CD4-positive, alpha-beta memory T cell (primary cell): ENCODE data around the gene DNAJB12. TPM values are rescaled to one million over a fixed set of nuclear protein-coding genes. Genes with fewer than 3 reads are reported as not detected.

Experiments
- CTCF ChIA-PET: fragments of 350-600 bp; sonication (Branson Sonifier 250); formaldehyde crosslinking; loops from one replicate; lab custom pipeline; 2021; ENCODE audit warnings: inconsistent platforms; ENCODE audit not compliant: partially characterized antibody; lab: Charles Lee
- POLR2A ChIA-PET: fragments of 350-600 bp; sonication (Branson Sonifier 250); formaldehyde crosslinking; loops from one replicate; lab custom pipeline; 2021; ENCODE audit not compliant: partially characterized antibody; lab: Charles Lee
- DNase-seq, 5 donors: peaks; one replicate each; pipeline versions ENCODE4 v3.0.0 to v3.0.0-alpha.2; 2020 to 2022; ENCODE audit warnings: mixed read lengths in 1 of 5
- H3K27ac ChIP-seq: one replicate; pipeline ENCODE4 v1.7.0; 2013; ENCODE audit warnings: low read depth, low read length
- H3K27me3 ChIP-seq: 2 replicates; pipeline ENCODE4 v1.7.0; 2013; ENCODE audit warnings: mild to moderate bottlenecking, low read length, moderate library complexity; ENCODE audit not compliant: insufficient read depth
- H3K36me3 ChIP-seq: 2 replicates; pipeline ENCODE4 v1.7.0; 2013; ENCODE audit warnings: mild to moderate bottlenecking, low read length, moderate library complexity; ENCODE audit not compliant: insufficient read depth
- H3K4me1 ChIP-seq: 2 replicates; pipeline ENCODE4 v1.7.0; 2013; ENCODE audit warnings: mild to moderate bottlenecking, low read length, moderate library complexity; ENCODE audit not compliant: insufficient read depth
- H3K4me3 ChIP-seq, 2 donors: one replicate each; pipeline ENCODE4 v1.7.0; 2013; ENCODE audit warnings: low read length in 2 of 2, mild to moderate bottlenecking in 1 of 2
- H3K9me3 ChIP-seq, 2 donors: one replicate each; pipeline ENCODE4 v1.7.0; 2013; ENCODE audit warnings: low read length in 2 of 2, control low read depth in 1 of 2; ENCODE audit not compliant: control insufficient read depth in 1 of 2
- H3K27ac Mint-ChIP-seq, 7 donors: one replicate each; pipeline ENCODE4 v1.8.0; 2020 to 2021; ENCODE audit warnings: mixed read lengths in 7 of 7, mild to moderate bottlenecking in 6 of 7, inconsistent platforms in 3 of 7, moderate library complexity in 3 of 7
- H3K27me3 Mint-ChIP-seq, 2 donors: one replicate each; pipeline ENCODE4 v1.8.0; 2020 to 2021; ENCODE audit warnings: mixed read lengths in 2 of 2
- H3K36me3 Mint-ChIP-seq, 2 donors: one replicate each; pipeline ENCODE4 v1.8.0; 2020 to 2021; ENCODE audit warnings: mixed read lengths in 2 of 2, inconsistent platforms in 1 of 2, mild to moderate bottlenecking in 1 of 2
- H3K4me1 Mint-ChIP-seq, 4 donors: one replicate each; pipeline ENCODE4 v1.8.0; 2020 to 2021; ENCODE audit warnings: mixed read lengths in 4 of 4, mild to moderate bottlenecking in 1 of 4
- H3K4me3 Mint-ChIP-seq, 8 donors: one replicate each; pipeline ENCODE4 v1.8.0; 2020 to 2021; ENCODE audit warnings: mixed read lengths in 8 of 8, mild to moderate bottlenecking in 7 of 8, moderate library complexity in 6 of 8, inconsistent platforms in 3 of 8
- H3K9me3 Mint-ChIP-seq, 8 donors: one replicate each; pipeline ENCODE4 v1.8.0; 2020 to 2021; ENCODE audit warnings: mixed read lengths in 8 of 8, mild to moderate bottlenecking in 5 of 8, inconsistent platforms in 3 of 8, moderate library complexity in 1 of 8
- intact Hi-C: fragments of 100-400 bp; cut with micrococcal nuclease; formaldehyde crosslinking; loops from one replicate; pipeline ENCODE4 v1.15.1; 2023
- polyA plus RNA-seq, 2 donors: library from polyadenylated mRNA; unstranded; fragments of 300-500 nt; fragmentation: Illumina TruSeq; gene quantifications; one replicate each; pipeline ENCODE4 v1.2.3, GENCODE V29; 2021
- total RNA-seq, 2 experiments: library from RNA; stranded (reverse); gene quantifications; one replicate each; pipeline ENCODE4 v1.2.3, GENCODE V29; 2021

The DNAJB12 gene
- total and polyA plus RNA-seq, 4 experiments from 2014 or later, result 13.4 to 26.7 (median 26.2) TPM

GRCh38 chr10:72292223-72292691 lies 62.5 kb downstream of the DNAJB12 start:
- peak overlapping the region in 6 of 8 donors; percentile 7 to 70 (median 34) for H3K4me3 Mint-ChIP-seq
- no peaks in the 10 kb centered on the region for H3K36me3 Mint-ChIP-seq
- DNase-seq, result peak in 2 of 5 donors; percentile 9 to 57
- H3K27me3 ChIP-seq, result no peaks in the 10 kb centered on the region
- intact Hi-C loops, result no loop called here
- POLR2A ChIA-PET, result interaction anchor here (0.8 to 21.8 kb wide), 7 partner anchors 12 to 40 kb away, joined by 3 to 368 read pairs (median 7); partner anchors contain the start of gene DDIT4
- CTCF ChIA-PET, result interaction anchor here (0.6 to 3.2 kb wide), 5 partner anchors 8 to 43 kb away, joined by 4 to 13 read pairs (median 5); no protein-coding TSS in a partner anchor
- peaks cover 0 to 2% (median 0%) of the 10 kb centered on the region in 8 donors for H3K9me3 Mint-ChIP-seq
- H3K36me3 ChIP-seq, result no peaks in the 10 kb centered on the region
- H3K4me3 ChIP-seq, result no peak overlapping the region
- H3K9me3 ChIP-seq, result no peaks in the 10 kb centered on the region
- H3K4me1 Mint-ChIP-seq, result peaks cover 41 to 67% (median 57%) of the 10 kb centered on the region in 4 donors
- no peak overlapping the region for H3K27ac ChIP-seq
- H3K27me3 Mint-ChIP-seq, result no peaks in the 10 kb centered on the region
- peak overlapping the region; percentile 75 to 99 (median 88) for H3K27ac Mint-ChIP-seq
- H3K4me1 ChIP-seq, result peaks cover 66% of the 10 kb centered on the region

DNA sequence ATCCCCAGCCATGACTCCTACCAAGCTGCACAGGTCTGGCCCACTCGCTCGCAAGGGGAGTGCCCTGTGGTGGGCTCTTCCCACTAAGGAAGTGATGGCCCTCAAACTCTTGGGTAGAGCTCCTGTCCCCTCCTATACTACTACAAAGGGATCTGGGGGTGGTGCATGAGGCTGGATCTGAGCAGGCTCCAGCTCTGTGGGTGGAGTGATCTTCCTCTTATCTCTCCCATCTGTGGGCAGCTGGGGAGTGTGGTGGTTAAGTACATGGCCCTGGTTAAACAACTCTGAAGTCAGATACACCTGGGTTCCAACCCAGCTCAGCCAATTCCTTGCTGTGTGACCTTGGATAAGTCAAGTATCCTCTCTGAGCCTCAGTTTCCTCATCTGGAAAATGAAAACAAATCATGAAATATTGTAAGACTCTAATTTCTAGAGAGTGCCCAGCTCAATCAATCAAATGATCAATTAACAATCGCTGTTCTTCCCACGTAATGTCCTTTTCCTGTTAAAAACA lies 63.6 kb downstream of the DNAJB12 start:
- ChIA-PET CTCF (interaction anchor here (0.6 to 3.2 kb wide), 13 partner anchors 9 to 243 kb away, joined by 3 to 24 read pairs (median 4); partner anchors contain the start of gene DDIT4), POLR2A (interaction anchor here (0.6 to 21.8 kb wide), 9 partner anchors 9 to 547 kb away, joined by 4 to 368 read pairs (median 11); partner anchors contain the start of genes ANAPC16, ASCC1 and DDIT4)
- intact Hi-C loops, result no loop called here
- no peak overlapping the region for H3K27ac ChIP-seq
- peaks cover 63% of the 10 kb centered on the region for H3K4me1 ChIP-seq
- Mint-ChIP-seq H3K27me3 (no peaks in the 10 kb centered on the region), H3K4me3 (peak overlapping the region in 7 of 8 donors; percentile 30 to 74 (median 55)), H3K36me3 (no peaks in the 10 kb centered on the region), H3K4me1 (peaks cover 42 to 71% (median 60%) of the 10 kb centered on the region in 4 donors), H3K27ac (peak overlapping the region; percentile 70 to 90 (median 86)), H3K9me3 (no peaks in the 10 kb centered on the region)
- H3K4me3 ChIP-seq, result no peak overlapping the region
- DNase-seq, result peak; percentile 60 to 77 (median 64)
- no peaks in the 10 kb centered on the region for H3K9me3 ChIP-seq
- no peaks in the 10 kb centered on the region for H3K27me3 ChIP-seq
- no peaks in the 10 kb centered on the region for H3K36me3 ChIP-seq

DNA sequence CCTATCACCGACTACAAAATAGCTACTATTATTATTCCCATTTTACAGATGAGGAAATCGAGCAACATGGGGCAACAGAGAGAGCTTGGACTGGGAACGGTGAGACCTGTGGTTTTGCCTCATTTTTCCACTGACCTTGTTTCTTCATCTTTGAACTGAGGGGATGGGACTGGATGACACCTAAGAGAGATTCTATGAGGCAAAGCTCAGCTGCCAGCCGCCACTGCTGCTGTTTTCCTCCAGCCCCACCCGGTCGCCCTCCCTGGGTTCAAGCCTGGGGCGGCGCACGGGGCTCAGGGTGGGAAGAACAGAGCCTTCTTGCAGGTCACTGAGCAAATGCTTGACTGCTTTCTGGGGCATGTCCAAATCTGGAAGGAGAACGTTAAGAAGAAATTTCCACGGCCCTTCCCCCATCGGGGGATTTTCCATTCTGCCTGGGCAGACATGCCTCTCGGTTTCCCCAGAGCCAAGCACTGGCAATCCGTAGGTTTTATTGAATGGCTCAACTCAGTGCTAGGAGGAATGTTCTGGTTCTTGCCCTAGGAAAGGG lies 68.7 kb downstream of the DNAJB12 start:
- H3K27ac Mint-ChIP-seq, result peak overlapping the region; percentile 19 to 92 (median 87)
- H3K36me3 Mint-ChIP-seq, result no peaks in the 10 kb centered on the region
- H3K4me1 Mint-ChIP-seq, result peaks cover 26 to 46% (median 37%) of the 10 kb centered on the region in 4 donors
- POLR2A ChIA-PET, result interaction anchor here (1.1 to 6.1 kb wide), 6 partner anchors 11 to 70 kb away, joined by 3 to 49 read pairs (median 14); partner anchors contain the start of genes ANAPC16, ASCC1 and DDIT4
- CTCF ChIA-PET, result interaction anchor here (0.8 to 1.2 kb wide), 2 partner anchors 11 to 22 kb away, joined by 3 read pairs; no protein-coding TSS in a partner anchor
- Histone ChIP-seq H3K4me3 (no peak overlapping the region), H3K4me1 (peaks cover 31% of the 10 kb centered on the region), H3K9me3 (no peaks in the 10 kb centered on the region), H3K27ac (no peak overlapping the region), H3K36me3 (no peaks in the 10 kb centered on the region), H3K27me3 (no peaks in the 10 kb centered on the region)
- no peaks in the 10 kb centered on the region for H3K9me3 Mint-ChIP-seq
- intact Hi-C loops, result loop anchor here (1.0 kb wide), 1 partner anchor 11 kb away; no protein-coding TSS in a partner anchor
- DNase-seq, result no peak
- H3K4me3 Mint-ChIP-seq, result peak overlapping the region in 3 of 8 donors; percentile 2 to 73 (median 11)
- H3K27me3 Mint-ChIP-seq, result no peaks in the 10 kb centered on the region

DNA sequence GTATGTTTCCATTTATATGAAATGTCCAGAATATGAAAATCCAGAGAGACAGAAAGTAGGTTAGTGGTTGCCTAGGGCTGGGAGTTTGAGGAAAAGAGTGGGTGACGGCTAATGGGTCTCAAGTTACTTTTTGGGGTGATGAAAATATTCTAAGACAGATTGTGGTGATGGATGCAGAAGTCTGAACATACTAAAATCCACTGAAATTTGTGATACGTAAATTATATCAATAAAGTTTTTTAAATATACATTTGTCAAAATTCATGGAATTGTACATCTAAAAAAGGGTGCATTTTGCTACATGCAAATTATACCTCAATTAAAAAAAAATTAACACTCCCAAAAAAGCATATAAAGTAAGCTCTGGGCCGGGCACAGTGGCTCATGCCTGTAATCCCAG lies 71.6 kb downstream of the DNAJB12 start:
- Mint-ChIP-seq H3K9me3 (no peaks in the 10 kb centered on the region), H3K27ac (peak overlapping the region in 2 of 7 donors; percentile 8 to 18), H3K4me1 (peaks cover 26 to 55% (median 39%) of the 10 kb centered on the region in 4 donors), H3K36me3 (no peaks in the 10 kb centered on the region), H3K27me3 (no peaks in the 10 kb centered on the region), H3K4me3 (no peak overlapping the region)
- ChIA-PET CTCF (interaction anchor here (0.8 to 2.2 kb wide), 7 partner anchors 8 to 54 kb away, joined by 3 to 19 read pairs (median 4); partner anchors contain the start of gene DDIT4), POLR2A (interaction anchor here (0.7 to 6.1 kb wide), 5 partner anchors 8 to 44 kb away, joined by 3 to 49 read pairs (median 22); partner anchors contain the start of gene DDIT4)
- no peak overlapping the region for H3K4me3 ChIP-seq
- H3K27ac ChIP-seq, result no peak overlapping the region
- intact Hi-C loops, result no loop called here
- no peaks in the 10 kb centered on the region for H3K27me3 ChIP-seq
- peaks cover 26% of the 10 kb centered on the region for H3K4me1 ChIP-seq
- H3K36me3 ChIP-seq, result no peaks in the 10 kb centered on the region
- no peaks in the 10 kb centered on the region for H3K9me3 ChIP-seq
- no peak for DNase-seq

Other genes starting within 250 kb of the DNAJB12 start
- 100 to 1,000 TPM; 114 to 118 TPM for gene ANAPC16, start 138.9 kb downstream of the DNAJB12 start, total RNA-seq
- 100 to 1,000 TPM; 324 to 472 TPM for gene ANAPC16, start 138.9 kb downstream of the DNAJB12 start, polyA plus RNA-seq
- gene ASCC1, start 138.6 kb downstream of the DNAJB12 start, total RNA-seq, result 10 to 100 TPM; 14.3 to 17.5 TPM
- 10 to 100 TPM; 19.6 to 24.9 TPM for gene ASCC1, start 138.6 kb downstream of the DNAJB12 start, polyA plus RNA-seq
- gene DDIT4, start 81.0 kb downstream of the DNAJB12 start, total RNA-seq, result 10 to 100 TPM; 23.1 to 24.5 TPM
- gene DDIT4, start 81.0 kb downstream of the DNAJB12 start, polyA plus RNA-seq, result 100 to 1,000 TPM; 154 to 635 TPM